Amniotic epithelial cell (primary cell): Measurements from ENCODE around the gene BAX.
"Not testable (repeated sequence)": the region's sequence is repeated elsewhere in the genome, so short reads cannot be mapped to it uniquely, and the experiment has no call there.

Experiments
- DNase-seq: peaks from one replicate; pipeline ENCODE4 v3.0.0-alpha.2; 2010; ENCODE audit warnings: low read depth

BAX gene

GRCh38 chr19:48954595-48955307, at the start of gene BAX:
Gene BAX (plus strand): TSS chr19:48954875. CDS start chr19:48954929, 54 bp downstream.
- peak; percentile 92 for DNase-seq

- DNase-seq = no peak
Measured at GRCh38 chr19:48905664-48906063, 49.0 kb upstream of the BAX start.

GRCh38 chr19:48906324-48906723, 48.4 kb upstream of the BAX start:
- DNase-seq = no peak

- DNase-seq = no peak
Measured at GRCh38 chr19:48907671-48908070, 47.0 kb upstream of the BAX start.

DNA sequence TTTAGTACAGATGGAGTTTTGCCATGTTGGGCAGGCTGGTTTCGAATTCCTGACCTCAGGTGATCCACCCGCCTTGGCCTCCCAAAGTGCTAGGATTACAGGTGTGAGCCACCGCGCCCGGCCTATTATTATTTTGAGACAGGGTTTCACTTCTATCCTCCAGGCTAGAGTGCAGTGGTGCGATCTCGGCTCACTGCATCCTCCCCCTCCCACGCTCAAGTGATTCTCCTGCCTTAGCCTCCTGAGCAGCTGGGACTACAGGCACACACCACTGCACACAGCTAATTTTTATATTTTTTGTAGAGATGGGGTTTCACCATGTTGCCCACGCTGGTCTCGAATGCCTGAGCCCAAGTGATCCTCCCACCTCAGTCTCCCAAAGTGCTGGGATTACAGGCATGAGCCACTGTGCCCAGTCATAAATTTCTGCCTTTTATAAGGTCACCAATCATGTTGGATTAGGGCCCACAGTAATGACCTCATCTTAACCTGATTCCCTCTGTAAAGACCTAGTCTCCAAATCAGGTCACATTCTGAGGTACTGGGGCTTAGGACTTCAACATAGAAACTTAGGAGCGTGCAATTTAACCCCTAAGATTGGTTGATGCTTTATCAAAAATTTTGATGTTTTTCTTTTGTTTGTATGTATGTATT, 45.1 kb upstream of the BAX start:
- DNase-seq = not testable (repeated sequence)

DNA sequence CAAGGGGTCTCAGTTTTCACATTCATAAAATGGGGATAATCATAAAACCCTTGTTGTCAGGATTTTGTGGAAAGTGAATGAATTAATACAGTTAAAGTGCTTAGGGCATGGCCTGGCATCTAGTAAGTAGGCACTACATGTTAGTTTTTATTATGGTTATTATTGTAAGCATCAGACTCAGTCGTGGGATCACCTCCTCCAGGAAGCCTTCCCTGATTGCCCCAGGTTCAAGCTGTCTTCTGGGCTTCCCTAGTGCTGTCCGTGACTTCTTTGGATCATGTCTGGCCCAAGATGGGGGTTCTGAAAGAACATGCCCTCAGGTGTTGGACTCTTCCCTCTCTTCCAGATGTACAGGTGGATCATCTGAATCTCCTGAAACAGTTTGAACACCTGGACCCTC, 43.9 kb upstream of the BAX start:
- DNase-seq = no peak

DNA sequence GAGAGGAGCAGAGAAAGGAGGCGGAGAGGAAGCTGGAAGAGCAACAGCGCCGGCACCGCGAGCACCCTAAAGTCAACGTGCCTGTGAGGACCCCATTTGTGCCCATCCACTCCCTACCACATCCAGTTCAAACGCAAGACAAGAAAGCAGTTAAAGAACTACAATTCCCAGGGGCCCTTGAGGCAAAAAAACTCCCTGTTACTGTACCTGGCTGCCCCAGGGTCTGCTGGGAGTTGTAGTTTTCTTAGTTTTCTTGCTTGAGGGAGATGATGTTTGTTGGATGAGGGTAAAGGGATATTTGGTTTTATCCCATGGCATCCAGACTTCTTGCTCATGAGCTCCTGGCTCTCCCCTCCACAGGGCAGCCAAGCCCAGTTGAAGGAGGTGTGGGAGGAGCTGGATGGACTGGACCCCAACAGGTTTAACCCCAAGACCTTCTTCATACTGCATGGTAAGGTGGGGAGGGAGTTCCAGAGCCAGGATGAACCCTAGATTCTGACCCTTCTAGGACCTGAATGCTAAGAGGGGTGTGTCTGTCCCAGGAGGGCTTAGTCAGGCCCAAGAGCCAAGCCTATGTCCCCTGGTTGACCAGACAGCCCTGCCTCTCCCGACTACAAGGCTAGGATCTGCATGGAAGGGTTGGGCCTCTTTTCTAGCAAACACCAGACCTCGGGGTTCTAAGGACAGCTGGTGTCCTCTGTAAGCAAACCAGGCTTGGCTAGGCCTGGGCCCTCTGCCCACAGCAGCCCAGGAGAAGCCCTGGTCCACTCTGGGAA, 41.4 kb upstream of the BAX start:
- DNase-seq = no peak

DNA sequence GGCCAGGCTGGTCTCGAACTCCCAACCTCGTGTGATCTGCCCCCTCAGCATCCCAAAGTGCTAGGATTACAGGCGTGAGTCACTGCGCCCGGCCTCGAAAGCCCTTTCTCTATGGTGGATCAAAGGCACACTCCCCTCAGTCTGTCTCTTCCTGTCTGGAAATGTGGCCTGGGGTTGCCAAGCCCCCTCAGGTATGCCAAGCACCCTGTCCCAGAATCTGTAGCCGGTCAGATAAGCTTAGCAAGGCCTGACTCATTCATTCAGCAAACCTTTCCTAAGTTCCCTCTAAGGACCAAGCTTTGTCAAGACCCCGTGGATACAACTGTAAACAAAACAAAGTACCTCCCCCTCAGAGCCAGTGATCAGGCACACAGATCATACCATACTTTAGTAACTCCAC, 40.5 kb upstream of the BAX start:
- DNase-seq = peak; percentile 26

DNA sequence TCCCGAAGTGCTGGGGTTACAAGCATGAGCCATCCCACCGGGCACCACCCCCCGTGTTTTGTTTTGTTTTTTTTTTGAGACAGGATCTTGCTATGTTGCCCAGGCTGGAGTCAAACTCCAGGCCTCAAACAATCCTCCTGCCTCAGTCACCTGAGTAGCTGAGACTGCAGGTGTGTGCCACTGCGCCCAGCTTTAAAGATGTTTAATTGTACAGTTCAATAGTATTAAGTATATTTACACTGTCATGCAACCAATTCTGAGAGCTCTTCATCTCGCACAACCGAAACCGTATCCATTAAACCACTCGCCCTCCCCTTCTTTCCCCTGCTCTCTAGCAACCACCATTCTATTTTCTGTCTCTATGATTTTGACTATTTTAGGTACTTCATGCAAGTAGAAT, 38.9 kb upstream of the BAX start:
- no peak for DNase-seq

DNA sequence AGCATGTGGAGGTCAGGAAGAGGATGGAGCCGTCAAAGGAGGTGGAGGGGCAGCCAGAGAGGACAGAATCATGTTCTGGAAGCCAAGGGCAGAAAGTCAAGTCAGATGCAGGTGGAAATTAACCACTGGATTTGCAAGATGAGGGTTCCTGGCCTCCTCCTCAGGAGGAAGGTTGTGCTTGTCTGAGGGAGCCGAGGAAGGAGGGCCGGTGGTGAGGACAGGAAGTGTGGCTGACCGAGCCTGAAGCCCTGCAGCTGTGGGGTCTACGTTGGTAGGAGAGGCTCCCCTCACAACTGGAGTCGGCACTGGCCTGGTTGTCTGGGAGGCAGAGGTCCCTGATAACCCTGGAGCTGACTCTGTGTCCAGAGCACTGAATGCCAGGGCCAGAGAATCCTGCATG, 36.6 kb upstream of the BAX start:
- DNase-seq = no peak

DNA sequence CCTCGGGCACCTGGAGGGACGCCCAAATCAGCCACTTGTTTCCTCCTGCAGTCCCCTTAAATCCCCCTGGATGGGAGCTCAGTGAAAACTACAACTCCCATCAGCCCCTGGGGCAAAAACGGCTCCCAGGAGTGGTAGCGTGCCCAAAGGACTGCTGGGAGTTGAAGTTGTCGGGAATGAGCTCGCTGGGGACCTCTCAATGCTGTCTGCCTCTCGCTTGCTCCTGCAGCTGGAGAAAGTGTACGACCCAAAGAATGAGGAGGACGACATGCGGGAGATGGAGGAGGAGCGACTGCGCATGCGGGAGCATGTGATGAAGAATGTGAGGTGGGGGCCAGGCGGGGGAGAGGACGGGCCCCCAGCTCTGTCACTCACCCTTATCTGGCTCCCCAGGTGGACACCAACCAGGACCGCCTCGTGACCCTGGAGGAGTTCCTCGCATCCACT, 35.9 kb upstream of the BAX start:
- peak; percentile 20 for DNase-seq

- not testable (repeated sequence) for DNase-seq
Measured at GRCh38 chr19:48919271-48919670, 35.4 kb upstream of the BAX start.

DNA sequence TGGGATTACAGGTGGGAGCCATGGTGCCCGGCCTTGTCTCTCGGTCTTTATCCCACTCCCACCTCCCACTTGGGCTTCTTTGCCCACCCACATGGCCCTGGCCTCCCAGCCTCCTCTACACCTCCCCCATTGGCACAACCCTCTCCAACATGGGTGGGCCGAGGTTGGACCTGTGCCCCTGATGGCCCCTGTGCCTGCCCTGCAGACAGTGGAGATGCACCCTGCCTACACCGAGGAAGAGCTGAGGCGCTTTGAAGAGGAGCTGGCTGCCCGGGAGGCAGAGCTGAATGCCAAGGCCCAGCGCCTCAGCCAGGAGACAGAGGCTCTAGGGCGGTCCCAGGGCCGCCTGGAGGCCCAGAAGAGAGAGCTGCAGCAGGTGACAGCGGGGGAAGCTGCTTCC, 33.7 kb upstream of the BAX start:
- DNase-seq = no peak

- DNase-seq = no peak
Measured at GRCh38 chr19:48921721-48922500, 32.8 kb upstream of the BAX start.

DNA sequence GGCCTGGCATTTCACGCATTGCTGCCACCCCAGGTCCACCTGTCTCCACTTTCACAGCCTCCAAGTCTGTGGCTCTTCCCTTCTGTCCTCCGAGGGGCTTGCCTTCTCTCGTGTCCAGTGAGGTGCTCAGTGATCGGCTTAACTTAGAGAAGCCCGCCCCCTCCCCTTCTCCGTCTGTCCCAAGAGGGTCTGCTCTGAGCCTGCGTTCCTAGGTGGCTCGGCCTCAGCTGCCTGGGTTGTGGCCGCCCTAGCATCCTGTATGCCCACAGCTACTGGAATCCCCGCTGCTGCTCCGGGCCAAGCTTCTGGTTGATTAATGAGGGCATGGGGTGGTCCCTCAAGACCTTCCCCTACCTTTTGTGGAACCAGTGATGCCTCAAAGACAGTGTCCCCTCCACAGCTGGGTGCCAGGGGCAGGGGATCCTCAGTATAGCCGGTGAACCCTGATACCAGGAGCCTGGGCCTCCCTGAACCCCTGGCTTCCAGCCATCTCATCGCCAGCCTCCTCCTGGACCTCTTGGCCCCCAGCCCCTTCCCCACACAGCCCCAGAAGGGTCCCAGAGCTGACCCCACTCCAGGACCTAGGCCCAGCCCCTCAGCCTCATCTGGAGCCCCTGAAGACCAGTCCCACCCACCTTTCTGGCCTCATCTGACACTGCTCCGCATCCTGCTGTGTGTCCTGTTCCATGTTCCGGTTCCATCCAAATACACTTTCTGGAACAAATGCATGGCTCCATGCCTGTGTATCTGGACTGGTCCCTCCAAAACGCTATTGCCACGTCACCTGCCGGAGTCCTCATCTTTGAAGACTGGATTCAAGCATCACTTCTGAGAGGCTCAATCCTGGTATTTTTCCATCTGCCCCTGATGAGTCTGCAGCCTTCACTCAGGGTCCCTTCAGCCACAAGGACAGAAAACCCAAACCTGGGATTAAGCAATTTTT, 31.9 kb upstream of the BAX start:
- DNase-seq = no peak

- DNase-seq = peak; percentile 33
Measured at GRCh38 chr19:48925240-48925843, 29.3 kb upstream of the BAX start.

DNA sequence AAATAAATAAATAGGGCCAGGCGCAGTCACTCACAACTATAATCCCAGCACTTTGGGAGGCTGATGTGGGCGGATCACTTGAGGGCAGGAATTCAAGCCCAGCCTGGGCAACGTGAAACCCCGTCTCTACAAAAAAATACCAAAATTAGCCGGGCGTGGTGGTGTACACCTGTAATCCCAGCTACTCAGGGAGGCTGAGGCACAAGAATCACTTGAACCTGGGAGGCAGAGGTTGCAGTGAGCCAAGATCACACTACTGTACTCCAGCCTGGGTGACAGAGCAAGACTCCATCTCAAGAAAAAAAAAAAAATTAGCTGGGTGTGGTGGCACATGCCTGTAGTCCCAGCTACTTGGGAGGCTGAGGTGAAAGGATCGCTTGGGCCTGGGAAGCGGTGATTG, 28.8 kb upstream of the BAX start:
- not testable (repeated sequence) for DNase-seq

DNA sequence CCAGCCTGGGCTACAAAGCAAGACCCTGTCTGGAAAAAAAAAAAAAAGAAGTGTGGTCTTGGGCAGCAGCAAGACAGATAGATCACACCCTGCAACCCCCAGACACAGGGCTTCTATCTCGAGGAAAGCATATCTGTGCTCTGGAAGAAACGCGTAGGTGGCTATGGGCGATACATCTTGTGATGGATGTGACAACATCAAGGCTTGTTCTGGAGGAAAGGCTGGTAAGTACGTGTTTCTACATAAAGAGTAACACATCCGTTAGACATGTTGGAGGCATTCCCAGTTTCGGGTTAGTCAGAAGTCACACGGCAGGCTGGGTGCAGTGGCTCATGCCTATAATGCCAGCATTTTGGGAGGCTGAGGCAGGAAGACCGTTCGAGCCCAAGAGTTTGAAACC, 27.8 kb upstream of the BAX start:
- peak; percentile 99 for DNase-seq

- DNase-seq = peak; percentile 7
Measured at GRCh38 chr19:48927692-48928091, 27.0 kb upstream of the BAX start.

- DNase-seq = peak; percentile 11
Measured at GRCh38 chr19:48928164-48929025, 26.3 kb upstream of the BAX start.
